Stomach smooth muscle (tissue), 2 donors: ENCODE data around the gene TMEM229B.

Experiments used
- H3K27ac ChIP-seq: one replicate; pipeline ENCODE4 v1.7.0; 2013; ENCODE audit warnings: mild to moderate bottlenecking, low read length, inconsistent platforms
- H3K27me3 ChIP-seq, 2 donors: one replicate each; pipeline ENCODE4 v1.7.0; 2013; ENCODE audit warnings: low read length in 2 of 2; ENCODE audit not compliant: insufficient read depth in 2 of 2, control insufficient read depth in 1 of 2
- H3K36me3 ChIP-seq, 2 donors: one replicate each; pipeline ENCODE4 v1.7.0; 2013; ENCODE audit warnings: low read length in 2 of 2; ENCODE audit not compliant: control insufficient read depth in 2 of 2, insufficient read depth in 2 of 2
- H3K4me1 ChIP-seq: one replicate; pipeline ENCODE4 v1.7.0; 2013; ENCODE audit warnings: low read length; ENCODE audit not compliant: control insufficient read depth, insufficient read depth
- H3K4me3 ChIP-seq, 2 donors: one replicate each; pipeline ENCODE4 v1.7.0; 2013; ENCODE audit warnings: low read length in 2 of 2
- H3K9ac ChIP-seq, 2 donors: one replicate each; pipeline ENCODE4 v1.7.0; 2013; ENCODE audit warnings: low read length in 2 of 2, mild to moderate bottlenecking in 1 of 2
- H3K9me3 ChIP-seq, 2 donors: one replicate each; pipeline ENCODE4 v1.7.0; 2013; ENCODE audit warnings: low read length in 2 of 2; ENCODE audit not compliant: control insufficient read depth in 2 of 2
- donor health status: healthy.
- donor health status: Pancreatic carcinoma.

Gene TMEM229B

GRCh38 chr14:67502867-67503266 is 14.3 kb upstream of the TMEM229B start:
- H3K4me3 ChIP-seq, result no peak overlapping the region
- H3K9me3 ChIP-seq, result no peaks in the 10 kb centered on the region
- H3K36me3 ChIP-seq, result no peaks in the 10 kb centered on the region
- H3K9ac ChIP-seq, result no peak overlapping the region
- H3K27me3 ChIP-seq, result no peaks in the 10 kb centered on the region
- H3K4me1 ChIP-seq, result no peaks in the 10 kb centered on the region
- no peak overlapping the region for H3K27ac ChIP-seq

- no peaks in the 10 kb centered on the region for H3K4me1 ChIP-seq
- H3K9me3 ChIP-seq, result no peaks in the 10 kb centered on the region
- no peak overlapping the region for H3K27ac ChIP-seq
- no peak overlapping the region for H3K4me3 ChIP-seq
- no peaks in the 10 kb centered on the region for H3K36me3 ChIP-seq
- H3K27me3 ChIP-seq, result no peaks in the 10 kb centered on the region
- no peak overlapping the region for H3K9ac ChIP-seq
These were observed 13.1 kb upstream of the TMEM229B start for GRCh38 chr14:67501670-67502069.

GRCh38 chr14:67500981-67501380 is 12.5 kb upstream of the TMEM229B start:
- Histone ChIP-seq H3K9me3 (no peaks in the 10 kb centered on the region), H3K4me1 (no peaks in the 10 kb centered on the region), H3K4me3 (no peak overlapping the region), H3K27ac (no peak overlapping the region), H3K27me3 (no peaks in the 10 kb centered on the region), H3K9ac (no peak overlapping the region), H3K36me3 (no peaks in the 10 kb centered on the region)

- Histone ChIP-seq H3K9me3 (peaks cover 0 to 10% of the 10 kb centered on the region in 2 donors), H3K4me1 (no peaks in the 10 kb centered on the region), H3K36me3 (no peaks in the 10 kb centered on the region), H3K27me3 (no peaks in the 10 kb centered on the region), H3K9ac (no peak overlapping the region), H3K27ac (no peak overlapping the region), H3K4me3 (no peak overlapping the region)
These were observed 9.2 kb upstream of the TMEM229B start for GRCh38 chr14:67497716-67498115.

- Histone ChIP-seq H3K27ac (no peak overlapping the region), H3K4me1 (no peaks in the 10 kb centered on the region), H3K9ac (no peak overlapping the region), H3K27me3 (no peaks in the 10 kb centered on the region), H3K36me3 (no peaks in the 10 kb centered on the region), H3K4me3 (no peak overlapping the region), H3K9me3 (peaks cover 0 to 10% of the 10 kb centered on the region in 2 donors)
These were observed 8.7 kb upstream of the TMEM229B start for GRCh38 chr14:67497216-67497615.

GRCh38 chr14:67495827-67496226 is 7.3 kb upstream of the TMEM229B start:
- Histone ChIP-seq H3K27ac (no peak overlapping the region), H3K4me3 (no peak overlapping the region), H3K27me3 (no peaks in the 10 kb centered on the region), H3K9me3 (peaks cover 0 to 10% of the 10 kb centered on the region in 2 donors), H3K36me3 (no peaks in the 10 kb centered on the region), H3K9ac (no peak overlapping the region), H3K4me1 (no peaks in the 10 kb centered on the region)

- Histone ChIP-seq H3K36me3 (no peaks in the 10 kb centered on the region), H3K9ac (no peak overlapping the region), H3K27ac (no peak overlapping the region), H3K4me3 (no peak overlapping the region), H3K27me3 (no peaks in the 10 kb centered on the region), H3K9me3 (peaks cover 0 to 10% of the 10 kb centered on the region in 2 donors), H3K4me1 (peaks cover 1% of the 10 kb centered on the region)
These were observed 4.7 kb upstream of the TMEM229B start for GRCh38 chr14:67493092-67493717.

- no peaks in the 10 kb centered on the region for H3K27me3 ChIP-seq
- no peak overlapping the region for H3K4me3 ChIP-seq
- H3K4me1 ChIP-seq, result peaks cover 5% of the 10 kb centered on the region
- no peak overlapping the region for H3K27ac ChIP-seq
- H3K9ac ChIP-seq, result no peak overlapping the region
- H3K36me3 ChIP-seq, result no peaks in the 10 kb centered on the region
- peaks cover 0 to 10% of the 10 kb centered on the region in 2 donors for H3K9me3 ChIP-seq
These were observed 4.0 kb upstream of the TMEM229B start for GRCh38 chr14:67492538-67492937.

GRCh38 chr14:67491741-67492507 is 3.4 kb upstream of the TMEM229B start:
- Histone ChIP-seq H3K4me1 (peaks cover 5% of the 10 kb centered on the region), H3K9ac (no peak overlapping the region), H3K4me3 (no peak overlapping the region), H3K27me3 (no peaks in the 10 kb centered on the region), H3K36me3 (no peaks in the 10 kb centered on the region), H3K27ac (no peak overlapping the region), H3K9me3 (peaks cover 0 to 10% of the 10 kb centered on the region in 2 donors)

GRCh38 chr14:67491285-67491684 is 2.8 kb upstream of the TMEM229B start:
- peaks cover 5% of the 10 kb centered on the region for H3K4me1 ChIP-seq
- H3K9me3 ChIP-seq, result peaks cover 0 to 10% of the 10 kb centered on the region in 2 donors
- no peak overlapping the region for H3K27ac ChIP-seq
- H3K9ac ChIP-seq, result no peak overlapping the region
- peaks cover 3% of the 10 kb centered on the region in 2 donors for H3K36me3 ChIP-seq
- no peaks in the 10 kb centered on the region for H3K27me3 ChIP-seq
- no peak overlapping the region for H3K4me3 ChIP-seq

- Histone ChIP-seq H3K27ac (no peak overlapping the region), H3K9me3 (peaks cover 0 to 10% of the 10 kb centered on the region in 2 donors), H3K27me3 (no peaks in the 10 kb centered on the region), H3K4me1 (peaks cover 5% of the 10 kb centered on the region), H3K4me3 (no peak overlapping the region), H3K36me3 (peaks cover 3 to 6% of the 10 kb centered on the region in 2 donors), H3K9ac (no peak overlapping the region)
These were observed 1.7 kb upstream of the TMEM229B start for GRCh38 chr14:67490196-67490595.
